NCI-H2196 (cell line): Measurements from ENCODE around the gene ITGA1.
"Not testable (repeated sequence)": the region's sequence is repeated elsewhere in the genome, so short reads cannot be mapped to it uniquely, and the experiment has no call there.

ENCODE experiments used
- DNase-seq: peaks from one replicate; lab custom pipeline; 2025; ENCODE audit not compliant: unreplicated experiment; lab: John Stamatoyannopoulos, UW

The ITGA1 gene

DNA sequence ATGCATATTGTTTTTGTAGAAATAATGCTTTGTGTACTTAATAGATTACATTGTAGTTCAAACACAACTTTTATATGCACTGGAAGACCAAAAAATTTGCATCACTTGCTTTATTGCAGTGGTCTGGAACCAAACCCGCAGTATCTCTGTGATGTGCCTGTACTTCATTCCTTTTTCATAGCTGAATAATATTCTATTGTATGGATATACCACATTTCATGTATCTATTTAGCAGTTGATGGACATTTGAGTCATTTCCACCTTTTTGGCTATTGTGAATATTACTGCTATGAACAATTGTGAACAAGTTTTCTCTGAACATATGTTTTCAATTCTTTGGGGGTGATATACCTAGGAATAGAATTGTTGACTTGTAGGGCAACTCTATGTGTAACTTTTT lies 40.1 kb downstream of the ITGA1 start:
- DNase-seq: no peak

DNA sequence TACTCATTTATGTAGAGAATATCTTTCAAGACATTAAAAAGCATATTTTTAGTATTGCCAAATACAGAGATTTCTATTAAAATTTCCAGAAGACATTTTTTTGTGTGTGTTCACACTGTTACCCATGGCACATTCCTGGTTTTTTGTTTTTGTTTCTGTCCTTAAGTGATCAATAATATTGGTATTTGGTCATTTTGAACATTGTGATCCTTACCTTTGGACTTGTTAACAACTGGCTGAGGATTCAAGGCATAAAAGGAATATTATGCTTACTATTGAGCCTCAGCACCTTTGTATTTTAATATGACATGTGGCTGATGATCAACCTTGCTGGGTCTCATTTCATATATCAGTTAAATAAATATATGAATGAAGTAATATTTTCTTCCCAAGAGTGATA lies 41.9 kb downstream of the ITGA1 start:
- DNase-seq: no peak

DNA sequence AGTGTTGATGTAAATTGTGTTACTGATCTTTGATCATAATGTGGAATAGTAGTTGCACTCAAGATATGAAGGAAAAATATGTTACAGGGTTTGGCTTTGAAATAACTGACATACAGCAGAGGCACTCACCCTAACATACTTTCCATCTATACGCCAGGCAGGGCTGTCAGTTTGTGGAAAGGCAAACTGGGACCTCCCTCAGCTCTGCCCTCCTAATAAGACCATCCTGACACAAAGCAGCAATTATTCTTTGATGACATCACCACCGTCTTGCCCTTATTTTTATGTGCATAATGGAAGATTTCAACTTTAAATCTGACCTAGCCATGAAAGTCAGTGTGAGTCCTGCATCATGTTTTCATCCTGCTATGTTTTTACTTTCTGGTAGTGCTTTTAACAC lies 42.9 kb downstream of the ITGA1 start:
- no peak for DNase-seq

DNA sequence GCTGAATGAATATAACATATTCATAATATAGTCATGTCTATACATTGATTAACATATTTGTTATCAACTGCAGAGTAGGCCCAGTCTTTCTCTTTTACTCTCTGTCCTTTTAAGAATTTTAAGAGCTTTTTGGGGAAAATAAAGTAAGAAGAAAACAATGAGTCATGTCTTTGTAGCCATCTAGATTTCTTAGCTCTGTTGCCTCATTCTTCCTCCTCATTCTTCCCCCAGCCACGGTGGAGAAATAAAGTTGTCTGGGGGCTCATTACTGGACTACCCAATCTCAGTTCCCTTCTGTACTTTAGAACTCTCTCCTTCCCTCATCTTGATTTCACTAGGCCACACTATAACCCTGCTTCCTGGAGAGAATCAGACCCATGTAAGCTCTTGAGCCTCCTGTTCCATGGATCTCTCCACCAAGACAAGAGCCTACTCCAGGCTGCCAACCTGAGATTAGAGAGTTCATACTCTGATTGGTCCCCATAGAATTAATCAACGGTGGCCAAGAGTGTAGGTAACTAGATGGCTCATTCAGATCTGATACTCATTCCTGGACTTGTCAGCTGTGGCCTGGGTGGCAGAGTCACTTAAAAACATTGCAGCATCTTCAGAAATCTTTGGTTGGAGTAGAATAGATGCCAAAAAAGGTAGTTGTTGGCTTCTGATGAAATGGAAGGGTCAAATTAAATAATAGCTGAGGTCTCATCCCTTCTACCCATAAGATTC lies 44.2 kb downstream of the ITGA1 start:
- DNase-seq: no peak

DNA sequence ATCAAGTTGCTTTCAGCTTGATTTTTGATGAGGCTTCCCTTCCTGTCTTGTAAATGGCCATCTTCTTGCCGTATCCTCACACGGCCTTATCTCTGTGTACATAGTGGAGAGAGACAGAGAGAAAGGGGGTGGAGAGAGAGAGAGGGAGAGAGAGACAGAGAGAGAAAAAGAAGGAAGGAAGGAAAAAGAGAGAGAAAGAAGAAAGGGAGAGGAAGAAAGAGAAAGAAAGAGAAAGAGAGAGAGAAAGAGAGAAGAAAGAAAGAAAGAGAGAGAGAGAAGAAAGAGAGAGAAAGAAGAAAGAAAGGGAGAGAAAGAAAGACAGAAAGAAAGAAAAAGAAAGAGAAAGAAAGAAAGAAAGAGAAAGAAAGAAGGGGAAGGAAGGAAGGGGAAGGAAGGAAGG lies 46.6 kb downstream of the ITGA1 start:
- no peak for DNase-seq

DNA sequence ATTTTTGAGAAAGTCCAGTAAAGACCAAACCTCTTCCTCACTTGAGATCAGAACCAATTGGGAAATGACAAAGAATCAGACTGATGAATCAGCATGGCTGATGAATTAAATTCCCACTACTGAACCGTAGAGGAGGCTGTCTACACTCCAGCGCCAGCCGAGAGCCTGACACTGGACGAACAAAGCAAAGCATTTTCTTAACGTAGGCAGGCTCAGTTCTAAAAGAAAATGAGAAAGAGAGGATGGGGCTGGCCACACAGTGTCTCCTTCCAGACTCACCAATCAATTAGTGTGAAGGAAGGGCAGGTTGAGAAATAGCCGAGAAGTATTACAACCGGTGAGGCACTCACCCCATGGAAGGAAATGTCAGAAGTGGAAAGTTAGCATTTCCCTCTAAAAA lies 49.4 kb downstream of the ITGA1 start:
- no peak for DNase-seq

DNA sequence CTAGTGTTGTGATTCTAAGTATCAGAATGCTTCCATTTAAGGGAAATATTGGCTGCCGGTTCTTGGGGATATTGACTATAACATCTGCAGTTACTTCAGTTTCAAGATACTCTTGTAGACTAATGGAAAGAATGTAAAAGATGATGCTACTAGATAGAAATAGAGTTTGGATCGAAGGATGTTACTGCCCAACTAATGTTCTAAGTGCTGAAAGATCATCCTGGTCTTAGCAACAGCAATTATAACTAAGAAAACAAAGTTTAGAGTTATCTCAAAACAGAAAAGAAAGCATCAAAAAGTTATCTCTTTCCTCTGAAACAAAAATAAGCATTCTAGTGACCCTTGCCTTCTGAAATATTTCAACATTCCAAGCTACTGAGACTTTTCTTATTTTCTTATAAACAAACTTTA lies 49.9 kb downstream of the ITGA1 start:
- no peak for DNase-seq

DNA sequence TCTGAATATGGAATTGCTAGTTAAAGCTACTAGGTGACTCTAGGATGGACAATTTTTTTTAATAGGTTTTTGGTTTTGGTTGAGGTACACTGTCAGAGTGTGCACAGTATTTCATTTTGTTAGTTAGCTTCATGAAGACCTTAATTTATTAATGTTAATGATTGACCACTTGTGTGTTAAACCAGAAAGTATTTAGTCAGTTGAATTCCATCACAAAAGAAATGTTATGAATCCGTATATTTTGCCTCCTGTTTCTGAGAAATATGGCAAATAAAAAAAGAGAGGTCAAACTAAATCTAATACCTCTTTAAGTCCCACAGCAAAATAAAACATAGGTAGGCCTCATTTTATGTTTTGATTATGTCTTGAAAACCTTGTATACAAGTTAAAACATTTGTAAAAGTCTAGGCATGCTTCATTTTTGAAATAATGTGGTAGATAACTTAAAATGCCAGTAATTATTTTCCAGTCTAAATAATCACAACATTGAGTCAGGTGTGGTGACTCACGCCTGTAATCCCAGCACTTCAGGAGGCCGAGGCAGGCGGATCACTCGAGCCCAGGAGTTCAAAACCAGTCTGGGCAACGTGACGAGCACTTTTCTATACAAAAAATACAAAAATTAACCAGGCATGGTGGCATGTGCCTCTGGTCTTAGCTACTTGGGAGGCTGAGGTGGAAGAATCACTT lies 50.8 kb downstream of the ITGA1 start:
- no peak for DNase-seq

DNA sequence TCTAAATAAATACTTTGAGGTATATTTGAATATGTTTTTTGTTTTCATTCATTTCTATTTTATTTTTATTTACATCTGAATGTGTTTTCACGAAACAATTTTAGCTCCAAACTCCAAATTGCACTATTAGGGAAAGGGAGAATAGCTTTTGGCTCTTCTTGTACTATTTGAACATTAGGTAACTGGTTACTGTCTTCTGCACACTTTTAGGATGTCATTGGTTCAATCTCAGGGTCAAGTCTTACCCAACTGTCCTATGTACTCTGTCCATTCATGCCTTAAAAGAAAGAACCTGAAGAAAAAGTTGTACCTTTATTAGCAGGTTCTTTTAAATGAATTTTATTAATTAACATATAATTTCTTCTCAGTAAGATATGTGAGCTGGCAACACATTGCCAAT lies 51.6 kb downstream of the ITGA1 start:
- DNase-seq: no peak

DNA sequence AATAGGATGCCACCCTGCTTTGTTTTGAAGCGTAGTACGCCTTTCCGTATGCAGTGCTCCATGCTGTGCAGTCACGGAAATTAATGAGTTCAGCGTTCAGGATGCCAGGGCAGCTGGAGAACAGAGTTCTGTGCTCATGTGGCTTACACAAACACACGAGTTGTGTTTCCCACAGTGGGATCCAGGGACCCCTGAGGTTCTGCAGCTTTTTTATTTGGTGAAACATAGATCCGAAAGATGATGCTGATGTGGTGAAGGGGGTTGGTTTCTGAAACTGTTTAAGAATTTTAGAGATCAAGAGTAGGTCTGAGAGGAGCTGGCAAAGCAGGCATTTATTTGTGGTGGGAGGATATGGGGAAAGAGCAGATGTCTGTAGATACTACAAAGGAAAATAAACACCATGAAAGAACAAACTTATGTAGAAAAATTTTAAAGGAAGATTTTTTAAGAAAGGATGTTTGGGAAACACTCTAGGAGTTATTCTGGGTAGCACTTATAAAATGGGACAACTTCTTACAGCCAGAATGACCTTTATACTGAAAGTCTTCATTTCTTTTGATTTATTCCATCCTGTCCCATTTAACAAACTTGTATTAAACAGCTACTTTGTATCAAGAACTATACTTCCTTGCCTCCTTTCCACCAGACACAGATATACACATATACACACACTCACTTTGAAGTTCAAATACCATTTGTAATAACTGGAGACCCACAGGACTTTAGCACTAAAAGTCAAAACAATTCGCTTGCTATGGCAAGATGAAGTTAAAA lies 52.7 kb downstream of the ITGA1 start:
- no peak for DNase-seq

DNA sequence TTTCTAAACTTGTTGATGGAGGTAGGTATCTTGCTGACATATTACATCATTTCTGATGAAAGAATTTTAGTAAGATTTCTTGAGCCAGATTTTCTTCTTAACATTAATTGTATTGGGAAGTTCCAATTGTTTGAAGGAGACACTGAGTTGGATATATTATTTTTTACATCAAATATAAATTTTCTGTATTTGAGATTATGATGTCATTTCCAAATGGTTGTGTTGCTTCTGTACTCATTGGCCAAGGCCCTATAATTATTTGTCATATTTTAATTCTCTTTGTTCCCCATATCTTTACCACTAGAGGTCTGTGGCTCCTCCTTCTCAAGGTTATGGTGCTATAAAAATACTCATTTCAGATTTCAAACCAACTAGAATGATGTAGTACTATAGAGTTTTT lies 53.4 kb downstream of the ITGA1 start:
- no peak for DNase-seq

DNA sequence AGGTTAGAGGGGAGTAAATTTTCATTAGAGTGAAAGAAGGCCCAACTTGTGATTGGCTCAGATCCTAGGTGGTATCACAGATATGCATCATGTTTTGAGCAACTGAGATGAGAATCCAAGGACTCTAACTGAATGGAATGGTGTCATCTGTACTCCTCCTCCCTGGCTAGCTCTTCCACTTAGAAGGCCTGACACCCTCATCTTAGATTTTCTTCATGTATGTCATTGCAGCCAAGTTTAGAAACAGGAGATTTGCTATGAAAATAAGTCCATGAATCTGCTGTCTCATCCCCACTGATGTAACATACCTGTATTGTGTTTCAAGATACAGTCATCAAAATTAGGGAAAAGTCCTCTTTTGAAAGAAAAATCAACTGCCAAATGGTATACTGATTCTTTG lies 54.4 kb downstream of the ITGA1 start:
- no peak for DNase-seq

DNA sequence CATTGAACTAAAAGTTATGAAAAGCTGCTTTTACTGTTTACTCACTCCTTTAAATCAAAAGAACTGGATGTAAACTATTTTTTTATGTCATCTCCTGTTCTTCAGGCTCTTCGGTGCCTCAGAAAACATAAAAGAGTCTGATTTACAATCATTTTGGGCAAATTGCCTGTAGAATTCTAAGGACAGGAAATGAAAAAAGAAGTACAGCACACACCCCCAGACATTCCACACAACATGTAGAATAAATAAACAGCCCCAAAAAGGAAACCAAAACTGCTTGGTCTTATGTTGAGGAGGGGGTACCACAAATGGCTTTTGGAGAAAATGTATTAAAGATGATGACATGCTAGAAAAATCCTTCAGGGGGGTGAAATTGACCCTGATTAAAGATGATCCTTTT lies 57.2 kb downstream of the ITGA1 start:
- no peak for DNase-seq

DNA sequence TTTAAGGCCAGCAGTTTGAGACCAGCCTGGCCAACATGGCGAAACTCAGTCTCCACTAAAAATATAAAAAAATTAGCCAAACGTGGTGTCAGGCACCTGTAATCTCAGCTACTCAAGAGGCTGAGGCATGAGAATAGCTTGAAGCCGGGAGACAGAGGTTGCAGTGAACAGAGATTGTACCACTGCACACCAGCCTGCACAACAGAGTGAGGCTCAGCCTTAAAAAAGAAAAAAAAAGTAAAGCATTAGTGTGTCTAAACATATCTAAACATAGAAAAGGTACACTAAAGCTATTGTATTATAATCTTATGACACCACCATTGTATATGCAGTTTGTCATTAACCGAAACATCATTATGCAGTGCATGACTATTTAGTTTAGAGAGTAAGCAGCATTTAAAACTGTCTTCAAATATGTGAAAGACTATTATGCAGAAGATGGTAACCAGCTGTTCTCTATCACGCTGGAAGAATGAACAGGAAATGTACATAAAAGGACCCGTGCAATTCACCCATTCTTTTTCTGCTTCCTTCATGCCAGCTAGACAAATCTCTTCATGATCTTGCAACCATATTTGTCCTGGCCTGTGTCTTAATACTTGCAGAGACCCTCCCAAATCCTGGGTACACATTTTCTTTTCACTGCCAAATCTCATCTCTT lies 58.6 kb downstream of the ITGA1 start:
- no peak for DNase-seq

DNA sequence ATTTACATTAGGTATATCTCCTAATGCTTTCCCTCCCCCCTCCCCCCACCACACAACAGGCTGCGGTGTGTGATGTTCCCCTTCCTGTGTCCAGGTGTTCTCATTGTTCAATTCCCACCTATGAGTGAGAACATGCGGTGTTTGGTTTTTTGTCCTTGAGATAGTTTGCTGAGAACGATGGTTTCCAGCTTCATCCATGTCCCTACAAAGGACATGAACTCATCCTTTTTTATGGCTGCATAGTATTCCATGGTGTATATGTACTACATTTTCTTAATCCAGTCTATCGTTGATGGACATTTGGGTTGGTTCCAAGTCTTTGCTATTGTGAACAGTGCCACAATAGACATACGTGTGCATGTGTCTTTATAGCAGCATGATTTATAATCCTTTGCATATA lies 61.0 kb downstream of the ITGA1 start:
- not testable (repeated sequence) for DNase-seq

DNA sequence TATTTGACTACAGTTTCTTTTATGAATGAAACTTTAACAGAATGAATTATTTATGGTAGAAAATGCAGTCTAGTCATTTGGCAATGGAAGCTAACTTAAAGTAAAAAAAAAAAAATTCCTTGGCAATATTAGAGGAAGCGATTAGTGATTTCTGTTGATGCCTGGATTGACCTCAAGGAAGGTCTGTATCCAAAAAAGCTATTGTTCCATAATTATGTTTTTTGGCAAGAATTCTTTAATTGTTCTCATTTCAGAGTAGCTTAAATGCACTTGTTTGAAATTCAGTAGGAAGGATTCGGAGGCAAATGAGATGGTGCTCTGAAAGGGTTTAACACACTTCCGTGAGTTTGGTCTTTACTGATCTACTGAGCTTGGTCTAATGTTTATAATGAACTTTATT lies 61.8 kb downstream of the ITGA1 start:
- DNase-seq: no peak

DNA sequence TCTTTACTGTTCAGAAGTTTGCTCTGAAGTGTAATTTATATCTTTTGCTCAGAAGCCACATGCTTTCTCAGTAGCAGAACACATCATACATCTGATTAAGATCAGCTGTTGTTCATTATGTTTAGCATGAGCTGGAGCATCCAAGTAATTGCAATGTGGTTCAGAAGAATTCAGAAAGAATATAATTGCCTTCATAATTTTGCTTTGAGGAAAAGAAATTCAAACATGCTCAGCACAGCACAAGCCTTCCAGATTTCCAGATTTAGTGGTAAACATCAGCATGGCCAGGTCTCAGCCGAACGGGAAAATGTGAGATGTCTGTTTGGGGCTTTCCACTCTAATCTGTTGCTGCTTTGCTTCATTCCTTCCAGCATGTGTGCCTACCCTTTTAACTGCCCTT lies 65.9 kb downstream of the ITGA1 start:
- no peak for DNase-seq

DNA sequence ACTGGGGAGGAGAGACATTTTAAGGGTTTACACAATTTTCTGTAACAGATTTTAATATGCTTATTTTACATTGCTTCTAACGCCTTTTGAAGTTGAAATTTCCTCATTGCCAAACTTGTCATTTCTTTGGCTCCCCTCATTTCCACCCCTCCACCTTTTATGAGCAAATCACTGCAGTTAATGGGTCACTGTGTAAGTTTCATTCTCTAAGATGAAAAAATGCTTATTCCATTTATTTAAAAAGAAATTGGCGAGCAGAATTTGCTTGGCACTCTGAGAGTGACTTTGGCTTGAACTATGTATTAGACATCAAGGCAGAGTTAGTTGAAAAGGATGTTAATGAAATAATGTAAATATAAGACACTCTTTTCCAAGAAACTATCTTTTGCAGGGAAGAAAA lies 66.6 kb downstream of the ITGA1 start:
- DNase-seq: no peak

DNA sequence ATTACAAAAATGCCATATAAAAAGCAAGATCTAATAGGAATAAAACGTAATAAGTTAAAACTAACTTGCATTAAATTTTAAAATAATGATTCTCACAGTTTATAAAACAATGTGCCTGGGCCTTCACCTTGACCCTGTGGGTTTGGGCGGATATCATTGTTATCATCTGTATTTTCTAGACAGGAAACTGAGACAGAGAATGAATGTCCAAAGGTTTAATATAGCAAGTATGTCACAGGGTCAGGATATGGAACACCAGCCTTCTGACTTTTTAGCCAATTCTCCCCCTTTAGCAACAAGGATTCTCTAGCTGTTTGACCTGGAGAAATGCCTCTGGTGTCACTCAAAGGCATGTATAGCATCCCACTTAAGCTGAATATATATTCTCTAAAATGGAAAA lies 67.2 kb downstream of the ITGA1 start:
- no peak for DNase-seq

DNA sequence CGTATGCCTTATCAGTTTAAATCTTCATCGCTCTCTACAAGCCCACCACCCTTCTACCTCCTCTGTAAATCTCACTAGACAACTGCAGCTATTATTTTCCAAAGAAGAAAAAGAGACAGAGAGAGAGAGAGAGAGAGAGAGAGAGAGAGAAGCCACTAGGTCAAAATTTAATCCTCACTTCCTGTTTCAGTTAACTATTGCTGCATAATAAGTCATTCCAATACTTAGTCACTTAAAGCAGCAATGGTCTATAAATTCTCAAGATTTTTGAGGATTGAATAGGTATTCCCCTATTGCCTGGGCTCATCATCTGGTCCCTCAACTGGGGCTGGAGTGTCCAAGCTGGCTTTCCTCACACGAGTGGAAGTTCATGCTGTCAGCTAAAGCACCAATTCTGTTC lies 68.8 kb downstream of the ITGA1 start:
- DNase-seq: no peak

DNA sequence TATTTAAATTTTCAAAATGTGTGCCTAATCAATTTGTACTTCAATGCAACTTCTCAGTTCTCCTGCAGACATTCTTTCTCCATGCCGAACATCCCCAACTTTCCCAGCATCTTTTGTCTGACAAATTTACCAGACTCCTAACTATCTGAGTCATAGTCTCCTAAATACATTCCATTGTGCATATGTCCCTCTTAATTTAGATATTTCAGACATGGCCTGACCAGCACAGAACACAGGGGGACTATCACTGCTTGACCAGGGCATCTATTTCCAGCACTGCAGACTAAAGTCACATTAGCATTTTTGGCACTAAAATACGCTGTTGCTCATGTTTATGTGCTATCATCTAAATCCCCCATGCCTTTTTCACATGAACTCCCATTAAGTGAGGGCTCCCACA lies 71.9 kb downstream of the ITGA1 start:
- no peak for DNase-seq

DNA sequence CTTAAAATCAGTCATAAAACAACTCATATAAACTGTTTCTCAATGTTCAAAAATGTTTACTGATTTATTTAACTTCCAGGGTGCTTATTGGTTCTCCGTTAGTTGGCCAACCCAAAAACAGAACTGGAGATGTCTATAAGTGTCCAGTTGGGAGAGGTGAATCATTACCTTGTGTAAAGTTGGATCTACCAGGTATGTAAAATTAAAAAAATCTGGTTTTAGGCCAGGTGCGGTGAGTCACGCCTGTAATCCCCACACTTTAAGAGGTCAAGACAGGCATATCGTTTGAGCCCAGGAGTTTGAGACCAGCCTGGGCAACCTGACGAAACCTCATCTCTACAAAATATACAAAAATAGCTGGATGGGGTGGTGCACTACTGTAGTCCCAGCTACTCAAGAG lies 73.7 kb downstream of the ITGA1 start:
- DNase-seq: no peak
